GM19035 (cell line): Measurements from ENCODE around the gene GAGE12E.
"Not testable (repeated sequence)": the region's sequence is repeated elsewhere in the genome, so short reads cannot be mapped to it uniquely, and the experiment has no call there.

ENCODE experiments used
- ATAC-seq: cut with Tn5 transposase; IDR thresholded peaks from one replicate; pipeline ENCODE4 v1.9.1; 2021; ENCODE audit not compliant: unreplicated experiment

GAGE12E gene

DNA sequence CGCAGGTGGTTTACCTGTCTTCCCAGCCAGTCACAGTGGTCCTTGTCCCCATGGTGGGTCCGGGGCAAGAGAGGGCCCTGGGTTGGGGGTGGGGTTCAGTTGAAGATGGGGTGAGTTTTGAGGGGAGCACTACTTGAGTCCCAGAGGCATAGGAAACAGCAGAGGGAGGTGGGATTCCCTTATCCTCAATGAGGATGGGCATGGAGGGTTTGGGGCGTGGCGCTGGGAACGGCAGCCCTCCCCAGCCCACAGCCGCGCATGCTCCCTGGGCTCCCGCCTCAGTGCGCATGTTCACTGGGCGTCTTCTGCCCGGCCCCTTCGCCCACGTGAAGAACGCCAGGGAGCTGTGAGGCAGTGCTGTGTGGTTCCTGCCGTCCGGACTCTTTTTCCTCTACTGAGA is at the start of gene GAGE12E:
Gene GAGE12E, plus strand, starts transcription at position 301 of the 400 bp plus-strand sequence. CDS start 1,155 bp downstream, outside the sequence.
- ATAC-seq = not testable (repeated sequence)

DNA sequence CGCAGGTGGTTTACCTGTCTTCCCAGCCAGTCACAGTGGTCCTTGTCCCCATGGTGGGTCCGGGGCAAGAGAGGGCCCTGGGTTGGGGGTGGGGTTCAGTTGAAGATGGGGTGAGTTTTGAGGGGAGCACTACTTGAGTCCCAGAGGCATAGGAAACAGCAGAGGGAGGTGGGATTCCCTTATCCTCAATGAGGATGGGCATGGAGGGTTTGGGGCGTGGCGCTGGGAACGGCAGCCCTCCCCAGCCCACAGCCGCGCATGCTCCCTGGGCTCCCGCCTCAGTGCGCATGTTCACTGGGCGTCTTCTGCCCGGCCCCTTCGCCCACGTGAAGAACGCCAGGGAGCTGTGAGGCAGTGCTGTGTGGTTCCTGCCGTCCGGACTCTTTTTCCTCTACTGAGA is 19.2 kb upstream of the GAGE12E start, which contains the start of gene GAGE12C:
Gene GAGE12C, plus strand, starts transcription at position 301 of the 400 bp plus-strand sequence. CDS start 1,155 bp downstream, outside the sequence.
- not testable (repeated sequence) for ATAC-seq

DNA sequence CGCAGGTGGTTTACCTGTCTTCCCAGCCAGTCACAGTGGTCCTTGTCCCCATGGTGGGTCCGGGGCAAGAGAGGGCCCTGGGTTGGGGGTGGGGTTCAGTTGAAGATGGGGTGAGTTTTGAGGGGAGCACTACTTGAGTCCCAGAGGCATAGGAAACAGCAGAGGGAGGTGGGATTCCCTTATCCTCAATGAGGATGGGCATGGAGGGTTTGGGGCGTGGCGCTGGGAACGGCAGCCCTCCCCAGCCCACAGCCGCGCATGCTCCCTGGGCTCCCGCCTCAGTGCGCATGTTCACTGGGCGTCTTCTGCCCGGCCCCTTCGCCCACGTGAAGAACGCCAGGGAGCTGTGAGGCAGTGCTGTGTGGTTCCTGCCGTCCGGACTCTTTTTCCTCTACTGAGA is 9.7 kb upstream of the GAGE12E start, which contains the start of gene GAGE12D:
Gene GAGE12D, plus strand, starts transcription at position 301 of the 400 bp plus-strand sequence. CDS start 1,155 bp downstream, outside the sequence.
- not testable (repeated sequence) for ATAC-seq

GRCh38 chrX:49560542-49560941 is 9.5 kb downstream of the GAGE12E start, which contains the start of gene GAGE12F:
TSS of gene GAGE12F (plus strand) at chrX:49560842. CDS start at chrX:49561997, 1,155 bp downstream.
- ATAC-seq = not testable (repeated sequence)

GRCh38 chrX:49568728-49569127 is 17.6 kb downstream of the GAGE12E start:
- ATAC-seq = not testable (repeated sequence)

- ATAC-seq = not testable (repeated sequence)
These were observed 18.1 kb downstream of the GAGE12E start for GRCh38 chrX:49569152-49569551.

GRCh38 chrX:49570100-49570499 is 19.0 kb downstream of the GAGE12E start, which contains the start of gene GAGE12G:
TSS of gene GAGE12G (plus strand) at chrX:49570400. CDS start at chrX:49571555, 1,155 bp downstream.
- not testable (repeated sequence) for ATAC-seq

DNA sequence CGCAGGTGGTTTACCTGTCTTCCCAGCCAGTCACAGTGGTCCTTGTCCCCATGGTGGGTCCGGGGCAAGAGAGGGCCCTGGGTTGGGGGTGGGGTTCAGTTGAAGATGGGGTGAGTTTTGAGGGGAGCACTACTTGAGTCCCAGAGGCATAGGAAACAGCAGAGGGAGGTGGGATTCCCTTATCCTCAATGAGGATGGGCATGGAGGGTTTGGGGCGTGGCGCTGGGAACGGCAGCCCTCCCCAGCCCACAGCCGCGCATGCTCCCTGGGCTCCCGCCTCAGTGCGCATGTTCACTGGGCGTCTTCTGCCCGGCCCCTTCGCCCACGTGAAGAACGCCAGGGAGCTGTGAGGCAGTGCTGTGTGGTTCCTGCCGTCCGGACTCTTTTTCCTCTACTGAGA is 28.6 kb downstream of the GAGE12E start, which contains the start of gene GAGE12H:
Gene GAGE12H, plus strand, starts transcription at position 301 of the 400 bp plus-strand sequence. CDS start 1,155 bp downstream, outside the sequence.
- ATAC-seq = not testable (repeated sequence)

DNA sequence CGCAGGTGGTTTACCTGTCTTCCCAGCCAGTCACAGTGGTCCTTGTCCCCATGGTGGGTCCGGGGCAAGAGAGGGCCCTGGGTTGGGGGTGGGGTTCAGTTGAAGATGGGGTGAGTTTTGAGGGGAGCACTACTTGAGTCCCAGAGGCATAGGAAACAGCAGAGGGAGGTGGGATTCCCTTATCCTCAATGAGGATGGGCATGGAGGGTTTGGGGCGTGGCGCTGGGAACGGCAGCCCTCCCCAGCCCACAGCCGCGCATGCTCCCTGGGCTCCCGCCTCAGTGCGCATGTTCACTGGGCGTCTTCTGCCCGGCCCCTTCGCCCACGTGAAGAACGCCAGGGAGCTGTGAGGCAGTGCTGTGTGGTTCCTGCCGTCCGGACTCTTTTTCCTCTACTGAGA is 38.1 kb downstream of the GAGE12E start, which contains the start of gene GAGE2A:
Gene GAGE2A, plus strand, starts transcription at position 301 of the 400 bp plus-strand sequence. CDS start 1,155 bp downstream, outside the sequence.
- not testable (repeated sequence) for ATAC-seq

DNA sequence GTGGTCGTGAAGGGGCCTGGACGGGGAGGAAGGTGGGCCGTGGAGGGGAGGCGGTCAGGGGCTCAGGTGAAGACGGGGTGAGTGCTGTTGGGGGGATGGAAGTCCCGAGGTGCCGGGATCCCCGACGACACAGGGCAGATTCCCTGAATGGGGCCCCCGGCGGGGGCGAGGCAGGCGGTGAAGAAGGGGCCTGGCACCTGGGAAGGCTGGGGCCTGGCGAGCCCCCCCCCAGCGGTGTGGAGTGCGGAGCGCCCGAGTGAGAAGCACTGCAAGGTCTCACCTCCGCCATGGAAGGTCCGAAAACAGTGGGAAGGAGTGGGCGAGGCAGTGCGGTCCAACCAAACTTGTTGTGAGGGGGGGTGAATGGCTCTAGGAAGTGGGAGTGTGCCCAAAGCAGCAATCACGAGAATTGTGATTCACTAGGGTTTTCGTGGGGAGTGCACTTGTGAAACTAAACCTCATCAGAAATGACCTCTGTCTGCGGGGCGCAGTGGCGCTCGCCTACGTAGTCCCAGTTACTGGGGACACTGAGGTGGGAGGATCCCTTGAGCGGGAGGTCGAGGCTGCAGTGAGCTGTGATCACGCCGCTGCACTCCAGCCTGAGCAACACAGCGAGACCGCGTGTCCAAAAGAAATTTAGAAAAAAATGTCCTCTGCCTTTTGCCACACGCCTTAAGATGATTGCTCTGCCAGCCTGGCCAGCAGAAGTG is 38.8 kb downstream of the GAGE12E start:
- ATAC-seq = not testable (repeated sequence)

GRCh38 chrX:49590488-49590887 is 39.4 kb downstream of the GAGE12E start:
- ATAC-seq = not testable (repeated sequence)

GRCh38 chrX:49598720-49599119 is 47.6 kb downstream of the GAGE12E start, which contains the start of gene GAGE1:
TSS of gene GAGE1 (plus strand) at chrX:49599020. CDS start at chrX:49600175, 1,155 bp downstream.
- ATAC-seq = not testable (repeated sequence)
